Vagina (tissue), 2 donors: ENCODE measurements around the gene FAM237A. TPM values are rescaled to one million over a fixed set of nuclear protein-coding genes. Genes with fewer than 3 reads are reported as not detected.

Source experiments
- DNase-seq, 2 donors: peaks; one replicate each; pipeline ENCODE4 v3.0.0-alpha.2; 2017; ENCODE audit errors: extremely low spot score in 2 of 2
- H3K27ac ChIP-seq: fragments of 200-600 bp; sonication (generic); one replicate; pipeline ENCODE4 v1.5.1; 2019
- H3K27me3 ChIP-seq: fragments of 200-600 bp; sonication (generic); one replicate; pipeline ENCODE4 v1.5.1; 2019
- H3K36me3 ChIP-seq, 2 donors: fragments of 200-600 bp; sonication (generic); one replicate each; pipeline ENCODE4 v1.5.1; 2017 to 2019
- H3K4me1 ChIP-seq: fragments of 200-600 bp; sonication (generic); one replicate; pipeline ENCODE4 v1.5.1; 2019
- H3K4me3 ChIP-seq, 2 donors: fragments of 200-600 bp; sonication (generic); 1 replicate in 1 of 2; 2 replicates in 1 of 2; pipeline ENCODE4 v1.5.1; 2016 to 2019
- H3K9me3 ChIP-seq: fragments of 200-600 bp; sonication (generic); one replicate; pipeline ENCODE4 v1.5.1; 2019
- CTCF ChIP-seq, 3 experiments: fragments of 450-650 bp in 2 of 3; fragments of 200-600 bp in 1 of 3; sonication (generic) in 1 of 3; IDR thresholded peaks; one replicate each; pipeline ENCODE4 v1.5.1; 2017 to 2019; ENCODE audit warnings: antibody characterized with exemption in 3 of 3, mild to moderate bottlenecking in 2 of 3, moderate library complexity in 2 of 3
- POLR2A ChIP-seq, 2 donors: fragments of 450-650 bp; IDR thresholded peaks; one replicate each; pipeline ENCODE4 v1.6.1; 2017; ENCODE audit warnings: antibody characterized with exemption in 2 of 2, mild to moderate bottlenecking in 2 of 2, moderate library complexity in 2 of 2
- POLR2AphosphoS5 ChIP-seq, 2 donors: sonication (generic); formaldehyde crosslinking; IDR thresholded peaks; one replicate each; pipeline ENCODE4 v1.9.0; 2017; ENCODE audit warnings: antibody characterized with exemption in 2 of 2, mild to moderate bottlenecking in 2 of 2, low read depth in 1 of 2; ENCODE audit not compliant: insufficient read depth in 1 of 2
- intact Hi-C: fragments of 100-400 bp; cut with DNase I; formaldehyde crosslinking; loops from one replicate; pipeline ENCODE4 v1.15.1; 2023
- total RNA-seq: library from RNA; depleted of rRNA; stranded (reverse); fragments of >200 nt; gene quantifications from one replicate; pipeline ENCODE4 v1.2.3, GENCODE V29; 2016

FAM237A gene
- total RNA-seq, 1 donor from 2014 or later, result not detected

- no peaks in the 10 kb centered on the region for H3K27me3 ChIP-seq
- intact Hi-C loops, result no loop called here
- H3K27ac ChIP-seq, result no peak overlapping the region
- no peaks in the 10 kb centered on the region for H3K36me3 ChIP-seq
- H3K4me1 ChIP-seq, result no peaks in the 10 kb centered on the region
- H3K9me3 ChIP-seq, result no peaks in the 10 kb centered on the region
- DNase-seq, result no peak
- H3K4me3 ChIP-seq, result no peak overlapping the region
- TF ChIP-seq POLR2A (IDR thresholded peaks at IDR 0.05), result no peak
- TF ChIP-seq CTCF (IDR thresholded peaks at IDR 0.05), result no peak
- no peak for TF ChIP-seq POLR2AphosphoS5 (IDR thresholded peaks at IDR 0.05; ENCODE audit: insufficient read depth in 1 of 2, low read depth in 1 of 2)
These were observed 41.3 kb downstream of the FAM237A start for GRCh38 chr2:206683546-206683945.

GRCh38 chr2:206688453-206688852 is 46.2 kb downstream of the FAM237A start:
- DNase-seq, result no peak
- Histone ChIP-seq H3K36me3 (no peaks in the 10 kb centered on the region), H3K4me3 (no peak overlapping the region), H3K27me3 (no peaks in the 10 kb centered on the region), H3K4me1 (no peaks in the 10 kb centered on the region), H3K9me3 (no peaks in the 10 kb centered on the region), H3K27ac (no peak overlapping the region)
- TF ChIP-seq POLR2A (IDR thresholded peaks at IDR 0.05) (no peak), POLR2AphosphoS5 (IDR thresholded peaks at IDR 0.05; ENCODE audit: insufficient read depth in 1 of 2, low read depth in 1 of 2) (no peak), CTCF (IDR thresholded peaks at IDR 0.05) (no peak)
- intact Hi-C loops, result no loop called here

- intact Hi-C loops, result no loop called here
- TF ChIP-seq POLR2AphosphoS5 (IDR thresholded peaks at IDR 0.05; ENCODE audit: insufficient read depth in 1 of 2, low read depth in 1 of 2), result no peak
- no peak for TF ChIP-seq POLR2A (IDR thresholded peaks at IDR 0.05)
- no peak for TF ChIP-seq CTCF (IDR thresholded peaks at IDR 0.05)
- H3K36me3 ChIP-seq, result no peaks in the 10 kb centered on the region
- H3K9me3 ChIP-seq, result no peaks in the 10 kb centered on the region
- no peaks in the 10 kb centered on the region for H3K4me1 ChIP-seq
- H3K27ac ChIP-seq, result no peak overlapping the region
- H3K4me3 ChIP-seq, result no peak overlapping the region
- no peaks in the 10 kb centered on the region for H3K27me3 ChIP-seq
- no peak for DNase-seq
These were observed 46.7 kb downstream of the FAM237A start for GRCh38 chr2:206688990-206689389.

GRCh38 chr2:206692971-206693370 is 50.7 kb downstream of the FAM237A start:
- Histone ChIP-seq H3K27ac (no peak overlapping the region), H3K4me3 (no peak overlapping the region), H3K9me3 (no peaks in the 10 kb centered on the region), H3K27me3 (no peaks in the 10 kb centered on the region), H3K4me1 (no peaks in the 10 kb centered on the region), H3K36me3 (no peaks in the 10 kb centered on the region)
- no peak for DNase-seq
- intact Hi-C loops, result loop anchor here (10.0 kb wide), 1 partner anchor 792 kb away; no protein-coding TSS in a partner anchor
- no peak for TF ChIP-seq POLR2A (IDR thresholded peaks at IDR 0.05)
- TF ChIP-seq CTCF (IDR thresholded peaks at IDR 0.05), result no peak
- no peak for TF ChIP-seq POLR2AphosphoS5 (IDR thresholded peaks at IDR 0.05; ENCODE audit: insufficient read depth in 1 of 2, low read depth in 1 of 2)

GRCh38 chr2:206693399-206694137 is 51.3 kb downstream of the FAM237A start:
- no peak for DNase-seq

More at GRCh38 chr2:206693399-206694137, 51.3 kb downstream of the FAM237A start:
- Histone ChIP-seq H3K4me1 (no peaks in the 10 kb centered on the region), H3K36me3 (no peaks in the 10 kb centered on the region), H3K27me3 (no peaks in the 10 kb centered on the region), H3K9me3 (no peaks in the 10 kb centered on the region), H3K4me3 (no peak overlapping the region), H3K27ac (no peak overlapping the region)
- intact Hi-C loops, result loop anchor here (10.0 kb wide), 1 partner anchor 791 kb away; no protein-coding TSS in a partner anchor
- TF ChIP-seq CTCF (IDR thresholded peaks at IDR 0.05) (peak in 2 of 3 experiments; percentile 56 to 61), POLR2A (IDR thresholded peaks at IDR 0.05) (no peak), POLR2AphosphoS5 (IDR thresholded peaks at IDR 0.05; ENCODE audit: insufficient read depth in 1 of 2, low read depth in 1 of 2) (no peak)
